HG03439 (cell line): Measurements from ENCODE around the gene B3GNT3.
"Not testable (repeated sequence)": the region's sequence is repeated elsewhere in the genome, so short reads cannot be mapped to it uniquely, and the experiment has no call there.

Experiments used
- ATAC-seq: cut with Tn5 transposase; IDR thresholded peaks from one replicate; pipeline ENCODE4 v1.9.1; 2021; ENCODE audit warnings: mild to moderate bottlenecking, moderate library complexity; ENCODE audit not compliant: unreplicated experiment

B3GNT3 gene

DNA sequence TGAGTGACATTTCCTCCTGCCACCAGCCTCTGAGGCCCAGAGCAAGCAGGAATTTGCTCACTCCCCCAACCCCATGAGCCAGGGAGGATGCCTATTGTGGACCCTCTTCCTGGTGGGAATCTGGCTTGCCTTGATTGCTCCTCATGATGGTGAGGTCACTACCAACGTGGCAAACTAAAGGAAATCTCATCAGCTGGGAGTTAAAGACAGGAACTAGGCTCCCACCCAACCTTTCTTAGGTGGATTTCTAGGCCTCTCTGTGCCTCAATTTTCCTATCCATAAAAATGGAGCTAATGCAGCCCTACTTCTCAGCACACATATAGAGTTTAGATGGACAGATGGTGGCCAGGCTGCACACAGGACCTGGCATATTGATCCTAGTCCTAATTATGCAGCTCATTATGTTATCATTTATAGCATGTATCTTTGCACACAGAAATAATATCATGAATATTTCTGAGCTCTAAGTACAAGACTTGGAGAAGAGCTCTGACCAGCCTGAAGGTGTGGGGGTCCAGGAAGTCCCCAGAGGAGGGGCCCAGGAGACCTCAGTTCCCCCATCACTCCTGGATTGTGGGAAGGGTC, 2.0 kb downstream of the B3GNT3 start:
- ATAC-seq, result no peak

DNA sequence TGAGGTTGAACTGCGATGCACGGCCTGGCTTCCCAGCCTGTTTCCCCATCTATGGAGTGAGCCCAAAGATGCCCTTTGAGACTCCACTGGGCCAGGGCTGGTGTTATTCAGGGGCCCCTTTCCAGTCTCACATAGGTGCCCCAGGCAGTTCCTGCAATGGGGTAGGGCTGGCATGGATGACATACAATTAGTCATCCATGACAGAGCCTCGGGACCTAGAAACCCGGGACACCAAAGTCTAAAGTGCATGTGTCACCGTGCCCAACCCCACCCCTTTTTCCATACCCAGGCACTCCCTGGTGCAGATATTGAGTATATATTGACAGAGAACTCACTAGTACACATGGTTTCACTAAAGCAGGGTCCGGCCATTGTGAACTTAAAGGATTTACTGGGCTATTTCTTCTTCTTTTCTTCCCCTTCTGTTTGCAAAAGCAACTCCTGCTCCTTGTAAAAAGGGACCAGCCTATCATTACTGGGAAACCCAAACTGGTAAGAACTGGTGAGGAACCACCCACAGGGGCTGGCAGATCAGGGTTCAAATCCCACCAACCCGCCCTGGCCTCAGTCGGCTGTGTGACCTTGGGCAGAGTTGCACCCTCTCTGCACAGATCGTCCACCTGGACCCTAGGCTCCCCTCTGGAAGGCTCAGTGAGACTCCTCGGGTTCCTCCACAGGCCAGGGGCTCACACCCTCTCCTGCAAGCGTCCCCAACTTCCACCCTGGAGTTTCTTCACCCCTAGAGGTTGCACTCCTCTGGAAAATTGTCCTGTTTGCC, 2.7 kb downstream of the B3GNT3 start:
- no peak for ATAC-seq

GRCh38 chr19:17798599-17798998, 3.7 kb downstream of the B3GNT3 start:
- ATAC-seq, result not testable (repeated sequence)

DNA sequence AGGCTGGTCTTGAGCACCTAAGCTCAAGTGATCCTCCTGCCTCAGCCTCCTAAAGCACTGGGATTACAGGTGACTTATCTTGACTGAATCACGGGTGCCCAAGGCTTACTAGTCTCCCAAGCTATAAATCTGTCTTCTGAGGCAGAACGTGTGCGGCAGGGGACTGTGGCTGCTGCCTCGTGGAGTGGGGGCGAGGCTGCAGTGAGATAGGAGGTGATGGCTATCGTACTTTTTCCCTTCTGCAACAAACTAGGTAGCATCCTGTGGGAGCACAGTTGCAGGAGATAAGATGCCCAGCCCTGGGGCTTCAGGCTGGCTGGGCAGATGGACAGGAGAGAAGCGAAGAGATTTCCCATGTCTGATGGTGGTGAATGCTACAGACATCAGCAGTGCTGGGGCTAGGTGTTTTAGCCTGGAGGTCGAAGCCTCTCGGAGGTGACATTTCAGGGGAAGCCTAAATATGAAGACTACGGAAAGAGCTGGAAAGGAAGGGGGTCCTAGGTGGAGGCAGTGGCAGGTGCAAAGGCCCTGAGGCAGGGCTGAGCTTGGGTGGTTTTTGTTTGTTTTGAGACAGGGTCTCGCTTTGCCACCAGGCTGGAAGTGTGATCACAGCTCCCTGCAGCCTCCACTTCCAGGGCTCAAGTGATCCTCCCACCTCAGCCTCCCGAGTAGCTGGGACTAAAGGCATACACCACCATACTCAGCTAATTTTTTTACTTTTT, 7.4 kb downstream of the B3GNT3 start:
- no peak for ATAC-seq

DNA sequence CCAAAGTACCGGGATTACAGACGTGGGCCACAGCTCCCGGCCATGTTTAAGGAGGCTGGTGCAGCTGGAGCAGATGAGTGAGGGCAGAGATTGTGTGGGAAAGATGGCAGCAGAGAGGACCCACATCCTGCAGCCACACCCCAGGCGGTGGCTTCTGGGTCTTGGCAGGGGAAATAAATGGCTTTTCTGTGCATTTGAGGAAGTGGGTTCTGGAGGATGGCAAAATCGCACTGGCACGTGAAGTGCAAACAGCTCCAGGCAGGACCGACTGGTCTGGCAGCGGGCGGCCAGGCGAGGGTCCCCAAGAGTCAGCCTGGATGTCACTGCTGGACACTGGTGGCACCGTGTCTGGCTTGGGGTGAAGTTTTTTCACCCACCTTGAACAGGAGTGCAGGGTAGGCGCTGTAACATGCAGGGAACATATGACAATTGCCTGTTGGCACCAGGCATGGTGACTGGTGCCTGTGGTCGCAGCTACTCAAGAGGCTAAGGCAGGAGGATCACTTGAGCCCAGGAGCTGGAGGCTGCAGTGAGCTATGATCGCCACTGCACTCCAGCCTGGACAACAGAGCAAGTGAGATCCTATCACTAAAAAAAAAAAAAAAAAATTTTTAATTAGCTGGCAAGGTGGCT, 8.4 kb downstream of the B3GNT3 start:
- ATAC-seq, result no peak

- ATAC-seq, result no peak
Observed at GRCh38 chr19:17805427-17805826, 10.5 kb downstream of the B3GNT3 start.

- no peak for ATAC-seq
Observed at GRCh38 chr19:17806945-17807344, 12.0 kb downstream of the B3GNT3 start.

DNA sequence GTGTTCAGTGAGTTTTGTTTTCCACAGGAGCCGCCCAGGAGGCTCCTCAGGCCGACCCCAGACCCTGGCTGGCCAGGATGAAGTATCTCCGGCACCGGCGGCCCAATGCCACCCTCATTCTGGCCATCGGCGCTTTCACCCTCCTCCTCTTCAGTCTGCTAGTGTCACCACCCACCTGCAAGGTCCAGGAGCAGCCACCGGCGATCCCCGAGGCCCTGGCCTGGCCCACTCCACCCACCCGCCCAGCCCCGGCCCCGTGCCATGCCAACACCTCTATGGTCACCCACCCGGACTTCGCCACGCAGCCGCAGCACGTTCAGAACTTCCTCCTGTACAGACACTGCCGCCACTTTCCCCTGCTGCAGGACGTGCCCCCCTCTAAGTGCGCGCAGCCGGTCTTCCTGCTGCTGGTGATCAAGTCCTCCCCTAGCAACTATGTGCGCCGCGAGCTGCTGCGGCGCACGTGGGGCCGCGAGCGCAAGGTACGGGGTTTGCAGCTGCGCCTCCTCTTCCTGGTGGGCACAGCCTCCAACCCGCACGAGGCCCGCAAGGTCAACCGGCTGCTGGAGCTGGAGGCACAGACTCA, 12.9 kb downstream of the B3GNT3 start:
- ATAC-seq, result no peak

- no peak for ATAC-seq
Observed at GRCh38 chr19:17811103-17811502, 16.2 kb downstream of the B3GNT3 start.

GRCh38 chr19:17811681-17812080, 16.7 kb downstream of the B3GNT3 start:
- no peak for ATAC-seq

- ATAC-seq, result no peak
Observed at GRCh38 chr19:17812099-17812498, 17.2 kb downstream of the B3GNT3 start.

- ATAC-seq, result no peak
Observed at GRCh38 chr19:17817668-17818363, 22.9 kb downstream of the B3GNT3 start.

DNA sequence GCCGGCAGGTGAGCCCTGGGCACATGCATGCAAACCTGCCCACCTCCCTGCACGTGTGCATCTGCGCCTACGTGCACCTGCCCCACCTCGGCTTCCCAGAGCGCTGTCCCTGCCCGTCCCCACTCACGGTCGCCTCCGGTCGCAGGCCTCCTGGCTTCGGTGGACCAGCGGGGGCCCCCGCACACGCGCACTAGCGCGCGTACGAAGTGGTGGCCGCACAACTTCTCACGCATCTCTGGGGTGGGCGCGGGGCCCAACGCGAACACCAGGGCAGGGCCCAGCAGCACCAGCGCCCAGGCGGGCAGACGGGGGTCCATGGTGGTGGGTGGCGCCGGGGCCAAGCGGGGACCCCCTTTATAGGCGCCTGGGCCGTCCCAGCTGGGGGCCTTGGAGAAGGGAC, 26.3 kb downstream of the B3GNT3 start, which contains the start of gene INSL3:
Gene INSL3 (minus strand): TSS at position 330 of the 400 bp plus-strand sequence. CDS start 13 bp downstream, at position 317.
- no peak for ATAC-seq

GRCh38 chr19:17824339-17824738, 29.4 kb downstream of the B3GNT3 start:
- ATAC-seq, result no peak

- ATAC-seq, result no peak
Observed at GRCh38 chr19:17826508-17827056, 31.6 kb downstream of the B3GNT3 start.

DNA sequence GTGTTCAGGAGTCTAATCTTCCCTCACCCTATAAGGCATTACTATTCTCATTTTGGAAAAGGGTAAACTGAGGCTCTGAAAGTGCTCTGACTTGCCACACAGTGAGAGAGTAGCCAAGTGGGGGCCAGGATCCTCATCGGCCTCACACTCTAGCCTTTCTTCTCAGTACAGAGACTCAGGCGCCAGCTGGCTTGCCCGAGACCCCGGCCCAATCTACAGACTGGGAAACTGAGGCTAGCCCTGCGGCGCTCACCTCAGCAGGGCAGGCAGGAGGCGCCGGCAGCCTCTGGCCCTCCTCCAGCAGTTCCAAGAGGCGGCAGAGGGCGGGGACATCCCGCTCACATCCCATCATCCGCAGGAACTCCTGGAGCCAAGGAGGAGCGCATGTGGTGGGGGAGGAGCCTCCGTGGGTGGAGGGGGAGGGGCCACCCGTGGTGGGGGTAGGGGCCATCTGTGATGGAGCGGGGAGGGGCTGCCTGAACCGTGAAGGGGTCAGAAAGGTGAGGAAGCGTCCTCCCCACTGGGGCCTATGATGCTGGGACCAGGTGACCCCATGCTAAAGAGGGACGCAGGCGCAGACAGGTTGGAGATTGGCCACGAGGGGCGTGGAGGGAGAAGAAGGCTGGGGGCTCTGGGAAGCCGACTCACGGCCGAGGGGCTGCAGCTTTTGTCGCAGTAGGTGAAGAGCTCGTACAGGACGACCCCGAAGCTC, 35.1 kb downstream of the B3GNT3 start:
- no peak for ATAC-seq

DNA sequence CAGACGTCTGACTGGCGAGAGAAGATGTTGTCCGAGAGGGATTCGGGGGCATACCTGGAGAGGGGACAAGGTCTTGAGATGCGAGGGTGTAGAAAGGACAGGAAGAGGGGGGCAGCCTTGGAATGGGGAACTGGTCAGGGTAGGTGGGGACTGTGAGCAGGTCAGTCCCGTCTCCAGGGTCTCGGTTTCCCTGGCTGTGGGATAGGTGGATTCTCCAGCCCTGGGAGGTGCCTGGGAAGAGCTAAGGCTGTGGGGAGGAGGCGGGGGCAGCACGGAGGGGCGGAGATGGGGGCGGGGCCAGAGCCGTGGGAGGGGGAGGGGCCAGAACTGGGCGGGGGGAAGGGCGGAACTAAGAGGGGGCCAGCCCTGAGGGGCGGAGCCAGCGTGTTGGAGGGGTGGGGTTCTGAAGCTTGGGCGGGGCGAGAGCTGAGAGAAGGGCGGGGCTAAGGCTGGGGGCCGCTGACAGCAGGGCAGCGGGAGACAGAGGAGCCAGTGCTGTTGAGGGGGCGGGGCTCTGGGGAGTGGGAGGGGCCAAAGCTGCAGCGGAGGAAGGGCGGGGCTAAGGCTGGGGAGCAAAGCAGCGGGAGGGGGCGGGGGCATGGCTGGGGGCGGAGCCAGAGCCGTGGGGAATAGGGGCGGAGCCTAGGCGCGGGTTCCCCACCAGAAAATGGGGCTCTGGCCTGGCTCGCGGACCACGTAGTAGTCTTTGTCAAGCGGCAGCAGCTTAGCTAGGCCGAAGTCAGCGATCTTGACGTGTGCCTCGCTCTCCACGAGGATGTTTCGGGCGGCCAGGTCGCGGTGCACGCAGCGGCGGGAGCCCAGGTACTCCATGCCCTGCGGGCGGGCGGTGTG, 35.9 kb downstream of the B3GNT3 start:
- ATAC-seq, result no peak

GRCh38 chr19:17831419-17831888, 36.5 kb downstream of the B3GNT3 start:
- no peak for ATAC-seq
